Ascending aorta (tissue), 2 donors: ENCODE data around the gene ITPKB. TPM values are rescaled to one million over a fixed set of nuclear protein-coding genes. Genes with fewer than 3 reads are reported as not detected.
A peak's percentile ranks its signal among the peaks of the same experiment; 100 is the strongest.

Experiments used
- DNase-seq, 2 donors: peaks; one replicate each; pipeline ENCODE4 v3.0.0-alpha.2; 2019; ENCODE audit warnings: low spot score in 2 of 2
- H3K27ac ChIP-seq, 2 donors: fragments of 200-600 bp; sonication (generic); one replicate each; pipeline ENCODE4 v1.5.1; 2016 to 2017; ENCODE audit warnings: mild to moderate bottlenecking in 1 of 2
- H3K27me3 ChIP-seq: fragments of 200-600 bp; sonication (generic); one replicate; pipeline ENCODE4 v1.5.1; 2017
- H3K36me3 ChIP-seq, 2 donors: fragments of 200-600 bp; sonication (generic); one replicate each; pipeline ENCODE4 v1.5.1; 2016
- H3K4me1 ChIP-seq, 2 donors: fragments of 200-600 bp; sonication (generic); one replicate each; pipeline ENCODE4 v1.5.1; 2016 to 2017; ENCODE audit warnings: mild to moderate bottlenecking in 1 of 2
- H3K4me3 ChIP-seq, 2 donors: fragments of 200-600 bp; sonication (generic); one replicate each; pipeline ENCODE4 v1.5.1; 2016 to 2017; ENCODE audit warnings: mild to moderate bottlenecking in 1 of 2
- H3K9me3 ChIP-seq, 2 donors: fragments of 200-600 bp; sonication (generic); one replicate each; pipeline ENCODE4 v1.5.1; 2016
- CTCF ChIP-seq, 3 experiments: fragments of 200-600 bp in 2 of 3; fragments of 450-650 bp in 1 of 3; sonication (generic) in 2 of 3; IDR thresholded peaks; one replicate each; pipeline ENCODE4 v1.5.1; 2016 to 2019; ENCODE audit warnings: antibody characterized with exemption in 3 of 3, mild to moderate bottlenecking in 1 of 3, moderate library complexity in 1 of 3
- intact Hi-C: fragments of 100-400 bp; cut with DNase I; formaldehyde crosslinking; loops from one replicate; pipeline ENCODE4 v1.15.1; 2023
- total RNA-seq: library from RNA; depleted of rRNA; stranded (reverse); fragments of >200 nt; gene quantifications from one replicate; pipeline ENCODE4 v1.1.0, GENCODE V29; 2016

The ITPKB gene
- total RNA-seq, 1 donor from 2014 or later = 27.5 TPM

GRCh38 chr1:226596531-226597165 is 142.4 kb downstream of the ITPKB start:
- no peaks in the 10 kb centered on the region for H3K36me3 ChIP-seq
- intact Hi-C loops = no loop called here
- no peaks in the 10 kb centered on the region for H3K27me3 ChIP-seq
- no peak for DNase-seq
- H3K27ac ChIP-seq = no peak overlapping the region
- no peaks in the 10 kb centered on the region for H3K9me3 ChIP-seq
- no peaks in the 10 kb centered on the region for H3K4me1 ChIP-seq
- no peak overlapping the region for H3K4me3 ChIP-seq
- no peak for TF ChIP-seq CTCF (IDR thresholded peaks at IDR 0.05)

- intact Hi-C loops = no loop called here
- no peak for TF ChIP-seq CTCF (IDR thresholded peaks at IDR 0.05)
- Histone ChIP-seq H3K4me1 (no peaks in the 10 kb centered on the region), H3K27ac (no peak overlapping the region), H3K36me3 (no peaks in the 10 kb centered on the region), H3K4me3 (no peak overlapping the region), H3K27me3 (no peaks in the 10 kb centered on the region), H3K9me3 (no peaks in the 10 kb centered on the region)
- DNase-seq = no peak
Measured at GRCh38 chr1:226593541-226593940, 145.5 kb downstream of the ITPKB start.

- H3K27ac ChIP-seq = no peak overlapping the region
- H3K27me3 ChIP-seq = no peaks in the 10 kb centered on the region
- no peaks in the 10 kb centered on the region for H3K36me3 ChIP-seq
- intact Hi-C loops = no loop called here
- TF ChIP-seq CTCF (IDR thresholded peaks at IDR 0.05) = no peak
- H3K4me1 ChIP-seq = no peaks in the 10 kb centered on the region
- no peaks in the 10 kb centered on the region for H3K9me3 ChIP-seq
- H3K4me3 ChIP-seq = no peak overlapping the region
- DNase-seq = no peak
Measured at GRCh38 chr1:226590614-226591013, 148.5 kb downstream of the ITPKB start.

- H3K9me3 ChIP-seq = no peaks in the 10 kb centered on the region
- DNase-seq = no peak
Measured at GRCh38 chr1:226589008-226589733, 149.9 kb downstream of the ITPKB start.

GRCh38 chr1:226588484-226588883 is 150.6 kb downstream of the ITPKB start:
- H3K36me3 ChIP-seq = no peaks in the 10 kb centered on the region
- TF ChIP-seq CTCF (IDR thresholded peaks at IDR 0.05) = no peak
- no peaks in the 10 kb centered on the region for H3K27me3 ChIP-seq
- H3K4me3 ChIP-seq = no peak overlapping the region
- DNase-seq = no peak
- H3K9me3 ChIP-seq = no peaks in the 10 kb centered on the region
- no peaks in the 10 kb centered on the region for H3K4me1 ChIP-seq
- H3K27ac ChIP-seq = peak overlapping the region in 1 of 2 donors; percentile 2
- intact Hi-C loops = no loop called here

More at GRCh38 chr1:226589008-226589733, 149.9 kb downstream of the ITPKB start:
- Histone ChIP-seq H3K27ac (peak overlapping the region in 1 of 2 donors; percentile 2), H3K36me3 (no peaks in the 10 kb centered on the region), H3K4me3 (no peak overlapping the region), H3K4me1 (no peaks in the 10 kb centered on the region), H3K27me3 (no peaks in the 10 kb centered on the region)
- intact Hi-C loops = no loop called here
- TF ChIP-seq CTCF (IDR thresholded peaks at IDR 0.05) = no peak
